ENCODE data around the gene HMGA1.
"Not testable (repeated sequence)": the region's sequence is repeated elsewhere in the genome, so short reads cannot be mapped to it uniquely, and the experiment has no call there.

Gene HMGA1

DNA sequence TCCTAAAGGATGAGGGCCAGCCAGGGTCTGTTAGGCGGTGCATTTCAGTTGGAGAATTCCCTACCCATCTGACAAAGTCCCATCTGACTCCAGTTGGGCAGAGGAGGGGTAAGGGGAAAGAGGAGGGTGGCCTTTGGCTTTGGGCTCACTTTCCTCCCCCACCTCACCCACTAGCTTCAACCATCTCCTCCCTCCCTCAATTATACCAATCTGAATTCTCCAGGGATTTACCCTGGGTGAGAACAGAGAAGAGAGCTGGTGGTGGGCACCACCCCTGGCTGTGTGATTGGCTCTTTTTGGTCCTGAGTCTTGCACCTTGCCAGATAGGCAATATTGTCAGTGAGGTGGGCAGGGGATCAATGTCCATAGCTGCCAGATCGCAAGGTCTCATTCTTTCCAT, 3.2 kb downstream of the HMGA1 start:
- in situ Hi-C loops (cut with HindIII; ENCODE audit: low sequenced_read_pairs), result no loop called here

DNA sequence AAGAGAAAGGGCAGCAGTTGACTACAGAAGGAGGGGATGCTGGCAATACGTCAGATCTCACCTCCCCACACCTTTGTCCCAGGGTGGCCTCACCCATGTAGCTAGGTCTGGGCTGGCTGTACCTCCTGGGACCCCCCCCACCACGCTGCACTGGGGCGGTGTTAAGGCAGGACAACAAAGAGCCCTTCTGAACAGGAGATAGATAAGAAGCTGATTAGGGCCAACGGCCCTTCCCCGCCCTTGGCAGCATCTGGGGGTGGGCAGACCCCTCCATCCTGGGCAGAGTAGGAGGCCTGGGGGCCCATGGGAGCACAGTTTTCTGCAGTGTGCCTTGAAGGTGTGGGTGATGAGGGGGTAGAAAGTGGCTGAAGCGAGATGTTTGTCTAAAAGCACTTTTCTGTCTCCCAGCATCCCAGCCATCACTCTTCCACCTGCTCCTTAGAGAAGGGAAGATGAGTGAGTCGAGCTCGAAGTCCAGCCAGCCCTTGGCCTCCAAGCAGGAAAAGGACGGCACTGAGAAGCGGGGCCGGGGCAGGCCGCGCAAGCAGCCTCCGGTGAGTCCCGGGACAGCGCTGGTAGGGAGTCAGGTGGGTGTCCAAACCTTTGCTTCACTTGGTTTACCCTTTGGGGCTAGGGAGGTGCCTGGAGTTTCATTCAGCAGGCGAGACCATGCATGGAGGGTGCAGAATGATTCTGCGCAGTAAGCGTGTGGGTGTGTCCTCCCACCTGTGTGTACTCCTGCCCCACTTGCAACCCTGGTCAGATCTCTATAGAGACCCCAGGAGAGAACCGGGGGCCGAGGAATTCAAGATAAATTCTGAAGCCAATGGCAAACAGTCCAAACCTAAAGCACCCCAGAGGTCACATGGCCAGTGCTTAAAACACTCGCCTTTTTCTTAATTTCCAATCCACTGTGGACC, 3.9 kb downstream of the HMGA1 start:
- in situ Hi-C loops (cut with HindIII; ENCODE audit: low sequenced_read_pairs), result no loop called here

DNA sequence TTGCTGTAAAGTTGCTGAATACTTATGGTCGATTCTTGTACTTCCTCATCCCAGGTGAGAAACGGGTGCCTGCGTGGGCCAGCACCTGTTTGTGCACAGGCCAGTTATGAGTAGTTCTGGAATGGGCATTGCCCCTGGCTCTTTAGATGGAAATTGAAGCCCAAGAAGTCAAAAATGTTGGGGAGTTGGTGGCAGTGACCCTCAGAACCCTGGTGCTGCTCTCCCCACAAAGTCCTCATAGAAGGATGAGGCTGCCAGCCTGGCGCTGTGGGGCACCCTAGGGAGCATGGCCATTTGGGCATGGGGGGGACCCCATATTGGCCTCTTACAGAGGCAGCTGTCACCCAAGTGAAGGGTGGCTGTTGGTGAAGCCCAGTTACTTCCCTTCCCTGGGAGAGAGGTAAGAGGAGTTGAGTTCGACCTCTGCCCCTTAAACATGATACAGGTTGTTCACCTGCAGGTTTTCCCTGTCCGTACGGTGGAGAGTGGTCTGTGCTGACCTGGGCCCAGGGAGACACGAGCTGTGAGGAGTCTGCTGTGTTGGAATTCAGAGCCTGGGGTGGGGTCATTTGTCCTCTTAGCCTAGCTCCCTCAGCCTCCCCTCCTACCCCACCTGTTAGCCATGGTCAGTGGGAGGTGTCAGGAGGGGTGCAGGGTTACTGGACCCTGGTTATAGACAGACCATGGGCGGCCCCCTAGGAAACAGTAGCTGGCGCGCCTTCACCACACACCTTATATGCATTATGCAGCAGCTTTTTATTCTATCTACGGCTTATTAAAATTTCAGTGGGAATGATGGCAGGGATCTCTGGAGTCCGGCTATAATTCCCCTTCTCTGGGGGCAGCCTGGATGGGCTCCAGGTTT, 4.9 kb downstream of the HMGA1 start:
- in situ Hi-C loops (cut with HindIII; ENCODE audit: low sequenced_read_pairs), result no loop called here

GRCh38 chr6:34242252-34243130, 5.8 kb downstream of the HMGA1 start:
- in situ Hi-C loops (cut with HindIII; ENCODE audit: low sequenced_read_pairs), result no loop called here

DNA sequence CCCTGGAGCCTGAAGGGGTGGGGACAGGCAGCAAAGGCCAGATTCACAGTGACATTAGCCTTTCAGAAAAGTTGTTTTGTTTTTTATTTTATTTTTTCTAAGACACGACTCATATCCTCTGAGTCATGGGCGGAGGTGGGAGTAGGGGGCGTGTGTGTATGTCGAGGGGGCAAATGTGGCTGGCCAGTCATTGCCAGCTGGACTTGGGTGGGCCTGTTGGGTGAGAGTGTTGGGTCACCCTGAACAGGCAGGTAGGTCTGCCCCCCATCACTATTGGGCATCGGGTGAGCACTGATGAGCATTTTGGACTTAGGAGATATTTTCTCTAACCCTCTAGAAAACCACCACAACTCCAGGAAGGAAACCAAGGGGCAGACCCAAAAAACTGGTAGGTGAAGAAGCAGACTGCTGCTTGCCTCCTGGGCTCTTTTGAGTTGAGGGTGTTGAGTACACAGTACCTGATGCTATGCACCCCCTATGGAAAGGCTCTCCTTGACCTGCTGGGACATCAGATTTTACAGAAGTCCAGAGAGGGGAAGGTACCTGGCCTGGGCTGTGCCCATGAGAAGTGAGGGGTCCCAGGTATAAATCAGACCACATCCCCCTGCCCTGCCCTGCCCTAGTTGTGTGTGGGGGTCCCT, 6.6 kb downstream of the HMGA1 start:
- in situ Hi-C loops (cut with HindIII; ENCODE audit: low sequenced_read_pairs), result no loop called here

DNA sequence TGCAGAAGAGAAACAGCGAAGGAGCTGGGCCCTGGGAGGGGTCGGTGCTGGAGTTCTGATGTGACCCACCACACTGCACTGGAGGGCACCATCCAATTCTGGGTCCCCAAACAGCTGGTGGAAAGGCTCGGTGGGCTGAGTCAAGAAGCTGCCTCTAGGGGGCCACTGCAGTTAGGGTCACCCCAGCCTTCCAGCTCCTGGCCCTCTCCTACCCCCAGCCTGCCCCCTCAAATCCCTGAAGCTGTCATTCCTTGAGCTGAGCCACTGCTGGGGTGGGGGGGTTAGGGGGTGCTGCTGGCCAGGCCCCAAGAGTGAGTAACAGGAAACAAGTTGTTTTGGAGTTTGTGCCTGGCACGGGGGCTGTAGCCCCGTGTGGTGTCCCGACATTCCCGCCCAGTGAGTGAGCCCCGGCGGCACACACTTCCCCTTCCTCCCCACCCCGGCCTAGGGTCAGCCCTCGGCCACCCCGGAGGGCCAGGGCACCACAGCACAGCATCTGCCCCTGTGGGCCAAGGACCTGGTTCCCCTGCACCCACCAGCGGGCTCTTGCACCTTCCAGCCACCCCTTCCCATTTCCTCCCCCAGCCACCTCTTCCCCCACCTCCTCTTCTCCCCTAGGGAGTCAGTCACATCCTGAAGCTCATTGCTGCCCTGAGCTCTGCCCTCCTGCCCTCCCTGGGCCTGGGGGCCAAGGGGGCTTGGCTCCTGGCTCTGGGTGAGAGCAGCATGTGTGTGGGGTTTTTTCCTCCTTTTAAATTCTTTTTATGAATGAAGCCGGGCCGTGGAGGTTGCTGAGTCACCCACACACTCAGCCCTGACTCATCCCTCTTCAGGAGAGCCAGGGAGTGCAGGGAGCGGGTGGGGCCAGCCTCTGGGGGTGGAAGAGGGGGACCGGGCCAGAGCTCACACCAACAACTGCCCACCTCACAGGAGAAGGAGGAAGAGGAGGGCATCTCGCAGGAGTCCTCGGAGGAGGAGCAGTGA, 7.5 kb downstream of the HMGA1 start:
- in situ Hi-C loops (cut with HindIII; ENCODE audit: low sequenced_read_pairs), result no loop called here

GRCh38 chr6:34245032-34245760, 8.5 kb downstream of the HMGA1 start:
- in situ Hi-C loops (cut with HindIII; ENCODE audit: low sequenced_read_pairs), result not testable (repeated sequence)

DNA sequence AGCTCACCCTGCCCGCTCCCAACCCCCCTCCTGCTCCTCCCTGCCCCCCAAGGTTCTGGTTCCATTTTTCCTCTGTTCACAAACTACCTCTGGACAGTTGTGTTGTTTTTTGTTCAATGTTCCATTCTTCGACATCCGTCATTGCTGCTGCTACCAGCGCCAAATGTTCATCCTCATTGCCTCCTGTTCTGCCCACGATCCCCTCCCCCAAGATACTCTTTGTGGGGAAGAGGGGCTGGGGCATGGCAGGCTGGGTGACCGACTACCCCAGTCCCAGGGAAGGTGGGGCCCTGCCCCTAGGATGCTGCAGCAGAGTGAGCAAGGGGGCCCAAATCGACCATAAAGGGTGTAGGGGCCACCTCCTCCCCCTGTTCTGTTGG, 9.1 kb downstream of the HMGA1 start:
- in situ Hi-C loops (cut with HindIII; ENCODE audit: low sequenced_read_pairs), result not testable (repeated sequence)

DNA sequence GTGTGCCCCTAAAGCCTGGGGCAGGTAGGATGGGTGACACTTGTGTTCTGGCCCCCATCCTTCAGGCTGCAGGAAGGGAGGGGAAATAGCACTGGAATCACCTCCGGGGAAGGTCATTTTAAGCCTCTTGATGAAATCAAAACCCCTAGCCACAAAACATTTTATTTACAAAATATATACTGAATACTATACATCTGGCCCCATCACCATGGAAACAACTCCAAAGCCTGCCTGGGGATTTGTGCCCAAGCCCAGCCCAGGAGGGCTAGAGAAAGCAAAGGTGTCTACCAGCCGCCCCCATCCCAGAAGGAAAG, 9.5 kb downstream of the HMGA1 start:
- in situ Hi-C loops (cut with HindIII; ENCODE audit: low sequenced_read_pairs), result no loop called here

DNA sequence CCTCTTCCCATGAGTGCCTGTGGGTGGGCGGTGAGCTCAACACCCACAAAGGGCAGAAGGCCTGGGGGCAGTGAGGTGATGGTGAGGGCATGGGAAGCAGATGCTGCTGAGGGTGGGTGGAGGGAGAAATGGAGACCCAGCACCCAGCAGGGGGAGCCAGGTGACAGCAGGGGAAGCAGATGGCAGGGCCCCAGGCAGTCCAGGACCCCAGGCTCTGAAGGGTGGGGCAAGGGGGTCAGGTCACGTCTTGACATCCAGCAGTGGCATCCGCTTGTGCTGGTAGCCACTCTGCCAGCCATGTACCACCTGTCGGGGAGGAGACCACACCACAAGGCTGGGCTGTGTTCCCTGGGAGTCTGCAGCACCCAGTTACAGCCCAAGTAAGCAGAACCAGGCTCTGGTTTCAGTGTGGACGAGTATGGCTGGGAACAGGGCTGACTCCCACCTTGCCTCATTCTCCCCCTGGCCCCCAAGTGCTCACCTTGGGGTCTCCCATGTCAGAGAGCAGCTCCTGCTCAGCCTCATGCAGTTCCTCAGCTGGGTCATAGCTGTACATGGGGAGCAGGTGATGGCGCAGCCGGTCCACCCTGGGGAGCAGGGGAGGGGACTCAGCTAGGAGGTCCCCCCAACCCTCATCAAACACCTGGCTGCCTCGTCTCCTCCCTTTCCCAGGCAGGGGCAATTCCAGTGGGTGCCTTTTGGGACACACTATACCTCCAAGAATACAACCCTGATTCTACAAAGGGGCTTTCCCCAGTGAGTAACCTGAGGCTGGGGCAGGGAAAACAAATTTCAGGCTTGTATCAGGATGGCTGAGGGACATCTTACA, 10.1 kb downstream of the HMGA1 start:
- in situ Hi-C loops (cut with HindIII; ENCODE audit: low sequenced_read_pairs), result no loop called here

GRCh38 chr6:34247481-34248197, 11.0 kb downstream of the HMGA1 start:
- in situ Hi-C loops (cut with HindIII; ENCODE audit: low sequenced_read_pairs), result no loop called here

DNA sequence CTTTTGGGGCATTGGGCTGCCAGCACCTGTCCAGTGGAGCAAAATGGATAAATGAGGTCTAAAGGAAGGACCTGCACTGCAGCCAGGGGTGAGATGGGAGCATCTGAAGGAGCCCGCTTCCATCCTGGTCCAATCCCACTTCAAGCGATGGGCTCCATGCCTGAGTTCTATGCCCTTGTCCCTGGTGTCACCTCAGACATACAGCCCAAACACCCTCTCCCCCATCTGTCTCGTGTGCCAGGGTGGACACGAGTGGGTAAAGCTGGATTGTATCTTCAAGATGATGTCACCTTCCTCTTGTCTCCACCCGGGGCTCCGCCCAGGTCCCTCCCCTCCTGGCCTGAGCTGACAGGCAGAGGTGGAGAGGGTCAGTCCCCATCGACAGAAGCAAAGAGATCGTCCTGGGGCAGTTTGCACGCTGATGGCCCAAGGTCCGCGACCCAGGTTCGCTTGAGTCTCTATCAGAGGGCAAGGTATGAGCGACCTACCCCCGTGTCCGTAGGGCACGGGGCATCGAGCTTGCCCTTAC, 11.6 kb downstream of the HMGA1 start:
- in situ Hi-C loops (cut with HindIII; ENCODE audit: low sequenced_read_pairs), result no loop called here

- in situ Hi-C loops (cut with HindIII; ENCODE audit: low sequenced_read_pairs), result no loop called here
Observed at GRCh38 chr6:34248727-34249468, 12.2 kb downstream of the HMGA1 start, which contains the start of gene SMIM29. SMIM29 (minus strand) TSS chr6:34249006; CDS start chr6:34247791, 1,215 bp downstream.

- in situ Hi-C loops (cut with HindIII; ENCODE audit: low sequenced_read_pairs), result no loop called here
Observed at GRCh38 chr6:34249469-34250261, 13.0 kb downstream of the HMGA1 start.

DNA sequence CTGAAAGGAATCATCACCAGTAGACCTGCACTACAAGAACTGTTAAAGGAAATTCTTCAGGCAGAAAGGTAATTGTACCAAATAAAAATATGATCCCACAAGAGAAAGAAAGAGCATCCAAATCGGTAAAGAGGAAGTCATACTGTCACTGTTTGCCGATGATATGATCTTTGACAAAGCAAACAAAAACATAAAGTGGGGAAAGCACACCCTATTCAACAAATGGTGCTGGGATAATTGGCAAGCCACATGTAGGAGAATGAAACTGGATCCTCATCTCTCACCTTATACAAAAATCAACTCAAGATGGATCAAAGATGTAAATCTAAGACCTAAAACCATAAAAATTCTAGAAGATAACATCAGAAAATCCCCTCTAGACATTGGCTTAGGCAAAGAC, 15.7 kb downstream of the HMGA1 start:
- in situ Hi-C loops (cut with HindIII; ENCODE audit: low sequenced_read_pairs), result not testable (repeated sequence)

Data from endothelial cell of hepatic sinusoid (primary cell).